HCT116 (cell line): Measurements from ENCODE around the gene RALGPS1. TPM values are rescaled to one million over a fixed set of nuclear protein-coding genes. Genes with fewer than 3 reads are reported as not detected.

Source experiments
- ATAC-seq: fragments of 200-7000 bp; cut with Tn5 transposase; 2 replicates; pipeline ENCODE4 v1.9.1; 2020; ENCODE audit warnings: mild to moderate bottlenecking, moderate library complexity
- BruUV-seq: library from RNA; stranded (reverse); fragments of 400-500 nt; replicated peaks from 2 replicates; lab custom pipeline; 2021; lab: Mats Ljungman, UMichigan
- CTCF ChIA-PET: fragments of 300-600 bp; sonication (Branson Sonifier 250); formaldehyde crosslinking; loops from one replicate; lab custom pipeline; 2021; ENCODE audit warnings: antibody characterized with exemption; lab: Charles Lee
- POLR2A ChIA-PET: fragments of 300-600, 350-600 bp; sonication (Branson Sonifier 250); formaldehyde crosslinking; loops from one replicate; lab custom pipeline; 2021; ENCODE audit warnings: antibody characterized with exemption; lab: Charles Lee
- RAD21 ChIA-PET, 2 experiments: fragments of 300-600 bp; sonication (Branson Sonifier 250); formaldehyde crosslinking; loops; one replicate each; lab custom pipeline; 2023; ENCODE audit warnings: low total read pairs in 2 of 2; ENCODE audit not compliant: uncharacterized antibody in 2 of 2, unreplicated experiment in 2 of 2, low non-redundant PET in 1 of 2; lab: Charles Lee
- DNase-seq: peaks from one replicate; pipeline ENCODE4 v3.0.0-alpha.2; 2010; ENCODE audit warnings: low read depth, low spot score
- H2AFZ ChIP-seq: fragments of 200-600 bp; shearing (Covaris generic), sonication (generic); 2 replicates; pipeline ENCODE4 v1.6.1; 2017; ENCODE audit warnings: low read depth, mixed run types, mixed read lengths, antibody characterized with exemption, low read length; ENCODE audit not compliant: poor library complexity, severe bottlenecking
- H3K27ac ChIP-seq: 2 replicates; pipeline ENCODE4 v1.5.1; 2012; ENCODE audit warnings: low read depth, low read length
- H3K27me3 ChIP-seq: fragments of 200-600 bp; sonication (generic); 2 replicates; pipeline ENCODE4 v1.6.1; 2016; ENCODE audit warnings: mixed run types, low read length, mixed read lengths; ENCODE audit not compliant: insufficient read depth
- H3K36me3 ChIP-seq, 2 experiments: fragments of 200-500 bp in 1 of 2; fragments of 200-600 bp in 1 of 2; sonication (Bioruptor generic) in 1 of 2; sonication (generic) in 1 of 2; 2 replicates each; pipeline versions ENCODE4 v1.5.1 to v1.6.1; 2014 to 2016; ENCODE audit warnings: low read length in 2 of 2, inconsistent platforms in 1 of 2, mixed read lengths in 1 of 2, mixed run types in 1 of 2; ENCODE audit not compliant: insufficient read depth in 2 of 2, control insufficient read depth in 1 of 2
- H3K4me1 ChIP-seq, 2 experiments: fragments of 200-600 bp in 1 of 2; sonication (generic) in 1 of 2; 2 replicates each; pipeline versions ENCODE4 v1.5.1 to v1.6.1; 2012 to 2017; ENCODE audit warnings: low read length in 2 of 2, inconsistent platforms in 1 of 2, mild to moderate bottlenecking in 1 of 2, mixed read lengths in 1 of 2, mixed run types in 1 of 2, moderate library complexity in 1 of 2; ENCODE audit not compliant: insufficient read depth in 2 of 2, control insufficient read depth in 1 of 2
- H3K4me2 ChIP-seq: fragments of 200-600 bp; sonication (generic); 2 replicates; pipeline ENCODE4 v1.6.1; 2017; ENCODE audit warnings: mixed run types, low read length, mixed read lengths
- H3K4me3 ChIP-seq, 2 experiments: fragments of 200-600 bp in 1 of 2; sonication (generic) in 1 of 2; replicated peaks in 1 of 2; 2 replicates each; pipeline ENCODE4 v1.5.1; 2011 to 2016; ENCODE audit warnings: low read length in 2 of 2, control low read depth in 1 of 2, low read depth in 1 of 2, mild to moderate bottlenecking in 1 of 2, mixed read lengths in 1 of 2, mixed run types in 1 of 2
- H3K79me2 ChIP-seq: fragments of 200-600 bp; sonication (generic); 2 replicates; pipeline ENCODE4 v1.6.1; 2017; ENCODE audit warnings: mild to moderate bottlenecking, mixed run types, low read length, moderate library complexity, mixed read lengths; ENCODE audit not compliant: insufficient read depth
- H3K9ac ChIP-seq: fragments of 200-600 bp; sonication (generic); 2 replicates; pipeline ENCODE4 v1.6.1; 2016; ENCODE audit warnings: low read length, mixed read lengths
- H3K9me2 ChIP-seq: fragments of 200-600 bp; sonication (generic), shearing (Covaris generic); 2 replicates; pipeline ENCODE4 v1.6.1; 2017; ENCODE audit warnings: mixed run types, mild to moderate bottlenecking, moderate library complexity; ENCODE audit not compliant: insufficient read depth
- H3K9me3 ChIP-seq, 2 experiments: fragments of 200-500 bp in 1 of 2; fragments of 200-600 bp in 1 of 2; sonication (Bioruptor generic) in 1 of 2; sonication (generic) in 1 of 2; 2 replicates each; pipeline ENCODE4 v1.6.1; 2014 to 2017; ENCODE audit warnings: low read length in 2 of 2, mixed read lengths in 2 of 2, inconsistent platforms in 1 of 2, low read depth in 1 of 2, mild to moderate bottlenecking in 1 of 2, mixed run types in 1 of 2, moderate library complexity in 1 of 2; ENCODE audit not compliant: control insufficient read depth in 1 of 2, insufficient read depth in 1 of 2
- H4K20me1 ChIP-seq: fragments of 200-600 bp; sonication (generic), shearing (Covaris generic); 2 replicates; pipeline ENCODE4 v1.6.1; 2017; ENCODE audit warnings: mixed run types, mild to moderate bottlenecking, moderate library complexity; ENCODE audit not compliant: insufficient read depth
- ATF3 ChIP-seq: IDR thresholded peaks from 2 replicates; pipeline ENCODE4 v1.6.1; 2012
- CEBPB ChIP-seq: IDR thresholded peaks from 2 replicates; pipeline ENCODE4 v1.6.1; 2012; ENCODE audit warnings: low read depth
- EGR1 ChIP-seq: IDR thresholded peaks from 2 replicates; pipeline ENCODE4 v1.6.1; 2012; ENCODE audit warnings: low read depth
- EZH2 ChIP-seq: fragments of 200-600 bp; sonication (generic); IDR thresholded peaks from 2 replicates; pipeline ENCODE4 v1.6.1; 2017; ENCODE audit warnings: antibody characterized with exemption, mixed run types
- EZH2phosphoT487 ChIP-seq: fragments of 200-600 bp; IDR thresholded peaks from 2 replicates; pipeline ENCODE4 v1.6.1; 2018; ENCODE audit warnings: antibody characterized with exemption, borderline replicate concordance
- FOSL1 ChIP-seq: IDR thresholded peaks from 2 replicates; pipeline ENCODE4 v1.6.1; 2012; ENCODE audit warnings: low read depth
- POLR2A ChIP-seq: IDR thresholded peaks from 2 replicates; pipeline ENCODE4 v1.7.0; 2011; ENCODE audit warnings: borderline replicate concordance; ENCODE audit not compliant: insufficient read depth, insufficient read length; ENCODE audit errors: extremely low read depth
- POLR2AphosphoS5 ChIP-seq: IDR thresholded peaks from 2 replicates; pipeline ENCODE4 v1.6.1; 2011; ENCODE audit warnings: mild to moderate bottlenecking, low read depth, low read length, moderate library complexity
- SP1 ChIP-seq: IDR thresholded peaks from 2 replicates; pipeline ENCODE4 v1.6.1; 2012; ENCODE audit warnings: low read depth
- SRF ChIP-seq: IDR thresholded peaks from 2 replicates; pipeline ENCODE4 v1.6.1; 2012; ENCODE audit warnings: low read depth
- TCF7L2 ChIP-seq: IDR thresholded peaks from 2 replicates; pipeline ENCODE4 v1.7.0; 2011; ENCODE audit warnings: borderline replicate concordance, inconsistent platforms; ENCODE audit not compliant: insufficient read depth, insufficient read length; ENCODE audit errors: extremely low read depth
- YY1 ChIP-seq: IDR thresholded peaks from 2 replicates; pipeline ENCODE4 v1.6.1; 2011; ENCODE audit warnings: low read length, low read depth, moderate library complexity, mild to moderate bottlenecking; ENCODE audit not compliant: insufficient replicate concordance; ENCODE audit errors: extremely low read depth
- ZBTB33 ChIP-seq: IDR thresholded peaks from 2 replicates; pipeline ENCODE4 v1.6.1; 2011; ENCODE audit warnings: mild to moderate bottlenecking, low read length, moderate library complexity; ENCODE audit not compliant: insufficient replicate concordance; ENCODE audit errors: extremely low read depth
- ZFX ChIP-seq: fragments of 450-650 bp; IDR thresholded peaks from 2 replicates; pipeline ENCODE4 v1.6.1; 2017
- ZNF274 ChIP-seq: fragments of 200-500 bp; sonication (Bioruptor generic); IDR thresholded peaks from 2 replicates; pipeline ENCODE4 v1.6.1; 2014; ENCODE audit warnings: mild to moderate bottlenecking, low read depth, low read length, inconsistent platforms
- intact Hi-C: fragments of 100-400 bp; cut with micrococcal nuclease; formaldehyde crosslinking; loops from 2 replicates; pipeline ENCODE4 v1.10.0; 2022
- total RNA-seq: library from RNA; stranded (reverse); gene quantifications from one replicate; pipeline ENCODE4 v1.2.1, GENCODE V29; 2021; ENCODE audit not compliant: unreplicated experiment

Gene RALGPS1
- total RNA-seq, 1 experiment from 2014 or later, result 7.6 TPM

- Histone ChIP-seq H3K9me3 (no peaks in the 10 kb centered on the region), H3K36me3 (peaks cover 3 to 8% of the 10 kb centered on the region in 2 experiments; a peak in 2 of 4 replicates), H3K4me2 (no peak overlapping the region), H3K79me2 (peaks cover 3% of the 10 kb centered on the region; the same call in 1 of the 2 replicates), H2AFZ (no peak overlapping the region), H4K20me1 (no peaks in the 10 kb centered on the region), H3K4me3 (no peak overlapping the region), H3K9ac (no peak overlapping the region), H3K27ac (no peak overlapping the region), H3K27me3 (no peaks in the 10 kb centered on the region), H3K9me2 (no peaks in the 10 kb centered on the region), H3K4me1 (no peaks in the 10 kb centered on the region)
- ATAC-seq, result no peak
- DNase-seq, result no peak
- intact Hi-C loops, result no loop called here
- no peak for TF ChIP-seq POLR2A
- TF ChIP-seq ZNF274, result no peak
- TF ChIP-seq SP1, result no peak
- no peak for TF ChIP-seq ZFX
- TF ChIP-seq EZH2, result no peak
- no peak for TF ChIP-seq ZBTB33
- ChIA-PET RAD21 (no interaction called here), POLR2A (no interaction called here), CTCF (no interaction called here)
- BruUV-seq, result no TSS peak
Measured at GRCh38 chr9:126882746-126883145, 31.8 kb upstream of the RALGPS1 start.

GRCh38 chr9:126883636-126884035 is 30.9 kb upstream of the RALGPS1 start:
- Histone ChIP-seq H3K27ac (no peak overlapping the region), H3K79me2 (peaks cover 3% of the 10 kb centered on the region; the same call in 1 of the 2 replicates), H4K20me1 (no peaks in the 10 kb centered on the region), H3K4me2 (no peak overlapping the region), H3K4me3 (no peak overlapping the region), H2AFZ (no peak overlapping the region), H3K9me2 (no peaks in the 10 kb centered on the region), H3K4me1 (no peaks in the 10 kb centered on the region), H3K9me3 (no peaks in the 10 kb centered on the region), H3K27me3 (no peaks in the 10 kb centered on the region), H3K9ac (no peak overlapping the region), H3K36me3 (peaks cover 3 to 8% of the 10 kb centered on the region in 2 experiments; a peak in 2 of 4 replicates)
- ChIA-PET RAD21 (no interaction called here), CTCF (no interaction called here), POLR2A (no interaction called here)
- no peak for DNase-seq
- intact Hi-C loops, result no loop called here
- no TSS peak for BruUV-seq
- no peak for ATAC-seq
- TF ChIP-seq POLR2A, result no peak
- TF ChIP-seq TCF7L2, result no peak
- no peak for TF ChIP-seq EZH2
- TF ChIP-seq FOSL1, result no peak
- no peak for TF ChIP-seq EGR1
- no peak for TF ChIP-seq POLR2AphosphoS5
- no peak for TF ChIP-seq SP1
- no peak for TF ChIP-seq ZBTB33
- no peak for TF ChIP-seq CEBPB
- TF ChIP-seq YY1, result no peak
- no peak for TF ChIP-seq ZNF274
- no peak for TF ChIP-seq SRF
- no peak for TF ChIP-seq EZH2phosphoT487
- TF ChIP-seq ATF3, result no peak
